Erythroblast (primary cell): ENCODE results near the gene NKD1.

ENCODE experiments used
- GATA1 ChIP-seq: IDR thresholded peaks from 2 replicates; pipeline ENCODE4 v1.6.1; 2011; ENCODE audit warnings: low read depth, mild to moderate bottlenecking, control low read depth, low read length, moderate library complexity
- POLR2A ChIP-seq: IDR thresholded peaks from 2 replicates; pipeline ENCODE4 v1.6.1; 2011; ENCODE audit warnings: mild to moderate bottlenecking, low read length

GRCh38 chr16:50657241-50657640 is 109.0 kb downstream of the NKD1 start:
- TF ChIP-seq POLR2A (no peak), GATA1 (no peak)
